Muscle of leg (tissue), 16 donors: ENCODE data around the gene TFPT. TPM values are rescaled to one million over a fixed set of nuclear protein-coding genes. Genes with fewer than 3 reads are reported as not detected.

Experiments used
- DNase-seq: peaks from one replicate; pipeline ENCODE4 v3.0.0; 2013
- H3K27ac ChIP-seq: one replicate; pipeline ENCODE4 v1.5.1; 2013; ENCODE audit warnings: mild to moderate bottlenecking, low read length, control low read depth
- H3K27me3 ChIP-seq: one replicate; pipeline ENCODE4 v1.6.1; 2013; ENCODE audit warnings: low read length; ENCODE audit not compliant: control insufficient read depth, insufficient read depth
- H3K36me3 ChIP-seq: one replicate; pipeline ENCODE4 v1.6.1; 2013; ENCODE audit warnings: low read length; ENCODE audit not compliant: control insufficient read depth, insufficient read depth
- H3K4me1 ChIP-seq: one replicate; pipeline ENCODE4 v1.6.1; 2013; ENCODE audit warnings: low read length; ENCODE audit not compliant: control insufficient read depth, insufficient read depth
- H3K4me3 ChIP-seq: one replicate; pipeline ENCODE4 v1.5.1; 2013; ENCODE audit warnings: low read length, control low read depth
- H3K9me3 ChIP-seq: replicated peaks from 2 replicates; pipeline ENCODE4 v1.6.1; 2013; ENCODE audit warnings: low read depth, low read length; ENCODE audit not compliant: control insufficient read depth
- WGBS: methylation state at CpG from one replicate; pipeline ENCODE4 v1.1.5; 2013; ENCODE audit warnings: missing lambda C conversion rate; ENCODE audit not compliant: insufficient coverage; 5-methylcytosine and 5-hydroxymethylcytosine counted together
- long read RNA-seq, 11 donors: transcript quantifications; one replicate each; lab custom pipeline, GENCODE V29; 2026
- polyA plus RNA-seq, 8 donors: library from polyadenylated mRNA; unstranded; fragments of 120-200 nt; gene quantifications; one replicate each; pipeline versions ENCODE4 v1.2.1 to v1.2.3, GENCODE V29; 2013; ENCODE audit warnings: inconsistent platforms in 1 of 8, low replicate concordance in 1 of 8; ENCODE audit not compliant: insufficient read length in 8 of 8, insufficient read depth in 1 of 8
- total RNA-seq: library from RNA; stranded (reverse); fragments of 120-200 nt; gene quantifications from one replicate; pipeline ENCODE4 v1.2.4, GENCODE V29; 2013

TFPT gene, protein sequence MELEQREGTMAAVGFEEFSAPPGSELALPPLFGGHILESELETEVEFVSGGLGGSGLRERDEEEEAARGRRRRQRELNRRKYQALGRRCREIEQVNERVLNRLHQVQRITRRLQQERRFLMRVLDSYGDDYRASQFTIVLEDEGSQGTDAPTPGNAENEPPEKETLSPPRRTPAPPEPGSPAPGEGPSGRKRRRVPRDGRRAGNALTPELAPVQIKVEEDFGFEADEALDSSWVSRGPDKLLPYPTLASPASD
- total RNA-seq = 16.6 TPM
- polyA plus RNA-seq = 10 to 100 TPM; 15.1 to 18.4 (median 17.1) TPM
- long read RNA-seq, donor 1, partial matches to known transcripts = 0 of 3 reads
- long read RNA-seq, donor 1, other reads (novel, unspliced or antisense) = 0 of 3 reads
- long read RNA-seq, donor 2 = 0 reads
- long read RNA-seq, donor 3, partial matches to known transcripts = 0 of 2 reads
- long read RNA-seq, donor 3, other reads (novel, unspliced or antisense) = 0 of 2 reads
- long read RNA-seq, donor 4, transcript TFPT-203 (6 exons, 1,205 nt) = major isoform, 5 of 5 reads
- long read RNA-seq, donor 4, partial matches to known transcripts = 0 of 5 reads
- long read RNA-seq, donor 4, other reads (novel, unspliced or antisense) = 0 of 5 reads
- long read RNA-seq, donor 5, transcript TFPT-203 (6 exons, 1,205 nt) = major isoform, 11 of 53 reads
- long read RNA-seq, donor 5, partial matches to known transcripts = 25 of 53 reads
- long read RNA-seq, donor 5, other reads (novel, unspliced or antisense) = 17 of 53 reads
- long read RNA-seq, donor 6, transcript TFPT-203 (6 exons, 1,205 nt) = major isoform, 14 of 19 reads
- long read RNA-seq, donor 6, partial matches to known transcripts = 5 of 19 reads
- long read RNA-seq, donor 6, other reads (novel, unspliced or antisense) = 0 of 19 reads
- long read RNA-seq, donor 7, partial matches to known transcripts = 0 of 4 reads
- long read RNA-seq, donor 7, other reads (novel, unspliced or antisense) = 0 of 4 reads
- long read RNA-seq, donor 8, partial matches to known transcripts = 48 of 55 reads
- long read RNA-seq, donor 8, other reads (novel, unspliced or antisense) = 5 of 55 reads
- long read RNA-seq, donor 9, transcript TFPT-203 (6 exons, 1,205 nt) = major isoform, 5 of 6 reads
- long read RNA-seq, donor 9, partial matches to known transcripts = 0 of 6 reads
- long read RNA-seq, donor 9, other reads (novel, unspliced or antisense) = 0 of 6 reads
- long read RNA-seq, donor 10, partial matches to known transcripts = 0 of 4 reads
- long read RNA-seq, donor 10, other reads (novel, unspliced or antisense) = 0 of 4 reads
- long read RNA-seq, donor 11, partial matches to known transcripts = 0 of 3 reads
- long read RNA-seq, donor 11, other reads (novel, unspliced or antisense) = 0 of 3 reads

DNA sequence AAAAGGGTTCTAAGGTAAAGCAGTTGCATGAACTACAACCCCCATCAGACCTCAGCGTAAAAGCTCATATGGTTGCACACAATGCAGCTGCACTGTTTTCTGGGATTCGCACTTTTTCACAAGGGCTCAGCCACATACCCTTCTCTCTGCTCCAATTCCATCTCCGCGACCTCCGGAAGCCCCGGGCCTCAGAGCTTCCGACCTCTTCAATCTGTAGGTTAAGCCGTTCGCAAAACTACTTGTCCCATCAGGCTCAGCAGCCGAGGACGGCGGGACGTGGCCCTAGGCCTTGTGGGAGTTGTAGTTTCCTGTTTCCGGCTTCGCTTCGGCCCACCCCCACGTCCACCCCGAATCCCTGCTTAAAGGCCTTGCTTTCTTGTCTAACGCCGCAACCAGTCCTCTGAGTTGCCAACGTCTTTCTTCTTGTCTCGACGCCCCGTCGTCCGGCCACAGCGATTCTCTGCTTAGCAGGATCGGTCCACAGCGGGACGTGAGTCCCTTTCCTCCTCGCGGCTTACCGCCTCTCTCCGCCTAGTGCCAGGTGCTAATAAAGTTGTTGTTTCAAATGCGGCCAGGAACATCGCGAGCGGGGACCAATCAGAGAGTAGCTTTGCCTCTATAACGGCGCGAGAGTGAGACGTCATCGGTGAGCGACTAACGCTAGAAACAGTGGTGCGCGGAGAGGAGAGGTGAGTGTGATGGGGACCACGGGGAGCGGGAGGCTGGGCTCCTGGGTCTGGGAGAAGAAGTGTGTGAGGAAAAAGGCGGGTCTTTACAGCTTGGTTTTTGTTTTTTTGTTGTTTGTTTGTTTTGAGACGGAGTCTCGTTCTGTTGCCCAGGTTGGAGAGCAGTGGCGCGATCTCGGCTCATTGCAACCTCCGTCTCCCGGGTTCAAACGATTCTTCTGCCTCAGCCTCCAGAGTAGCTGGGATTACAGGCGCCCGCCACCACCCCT is at the start of gene TFPT, which contains the start of gene PRPF31:
TFPT (minus strand) TSS at position 549 of the 955 bp plus-strand sequence; CDS start at position 161, 388 bp downstream.
PRPF31 (plus strand) TSS at position 646 of the 955 bp plus-strand sequence. CDS start 2,525 bp downstream, outside the sequence.
- under 1% methylated on average over 40 of the region's 60 CpGs for WGBS
- Histone ChIP-seq H3K4me3 (peak within 1 kb of the TSS; percentile 89), H3K27me3 (no peaks in the 10 kb centered on the region), H3K27ac (peak within 1 kb of the TSS; percentile 97), H3K9me3 (no peaks in the 10 kb centered on the region), H3K4me1 (peaks cover 19% of the 10 kb centered on the region), H3K36me3 (peaks cover 30% of the 10 kb centered on the region)
- peak; percentile 100 for DNase-seq

DNA sequence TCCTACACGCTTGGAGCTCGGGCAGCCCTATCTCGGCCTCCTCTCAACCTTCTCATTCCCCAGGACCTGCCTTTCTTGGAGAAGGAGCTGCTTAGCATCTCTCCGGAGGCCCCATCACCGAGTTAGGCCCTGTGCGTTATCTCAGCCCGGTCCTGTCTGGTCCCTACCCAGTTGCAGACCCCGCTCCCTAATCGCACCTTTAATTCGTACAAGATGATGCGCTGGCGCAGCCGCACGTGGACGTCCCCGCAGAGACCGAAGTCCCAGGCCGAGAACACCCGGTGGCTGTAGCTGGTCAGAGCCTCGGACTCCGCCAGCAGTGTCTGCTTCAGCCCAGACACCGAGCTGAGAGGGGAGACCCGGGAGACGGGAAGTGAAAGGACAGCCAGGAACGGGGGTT is 49.8 kb upstream of the TFPT start:
- no peak overlapping the region for H3K27ac ChIP-seq
- peaks cover 24% of the 10 kb centered on the region for H3K4me1 ChIP-seq
- no peak overlapping the region for H3K4me3 ChIP-seq
- no peak for DNase-seq
- H3K9me3 ChIP-seq = peaks cover 2% of the 10 kb centered on the region
- peaks cover 20% of the 10 kb centered on the region for H3K27me3 ChIP-seq
- no peaks in the 10 kb centered on the region for H3K36me3 ChIP-seq
- 87% methylated on average over 25 of the region's 25 CpGs for WGBS

GRCh38 chr19:54164369-54165068 is 49.1 kb upstream of the TFPT start:
- no peak for DNase-seq
- Histone ChIP-seq H3K4me3 (no peak overlapping the region), H3K36me3 (no peaks in the 10 kb centered on the region), H3K27ac (no peak overlapping the region), H3K27me3 (peaks cover 20% of the 10 kb centered on the region), H3K9me3 (peaks cover 2% of the 10 kb centered on the region), H3K4me1 (peaks cover 24% of the 10 kb centered on the region)
- 4% methylated on average over 35 of the region's 37 CpGs for WGBS

DNA sequence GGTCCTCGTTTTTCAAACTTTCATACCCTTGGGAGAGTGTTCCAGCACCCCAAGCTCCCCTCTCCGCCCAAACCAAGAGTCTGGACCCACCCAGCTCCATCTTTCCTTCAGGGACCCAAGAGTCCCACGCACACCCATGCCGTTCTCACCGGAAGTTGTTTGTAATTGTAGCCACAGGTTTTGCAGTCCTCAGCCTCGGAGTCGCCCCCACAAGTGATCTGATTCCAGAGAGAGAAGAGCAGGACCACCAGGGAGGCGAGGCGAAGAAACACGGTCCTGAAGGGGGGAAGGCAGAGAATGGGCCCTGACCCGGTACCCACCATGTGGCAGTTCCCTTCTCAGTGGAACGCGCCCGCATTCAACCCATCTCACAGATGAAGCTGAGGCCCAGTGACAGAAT is 47.4 kb upstream of the TFPT start:
- no peak overlapping the region for H3K4me3 ChIP-seq
- peaks cover 20% of the 10 kb centered on the region for H3K27me3 ChIP-seq
- peaks cover 2% of the 10 kb centered on the region for H3K9me3 ChIP-seq
- H3K27ac ChIP-seq = peak overlapping the region; percentile 35
- 51% methylated on average over 8 of the region's 14 CpGs for WGBS
- H3K36me3 ChIP-seq = peaks cover 8% of the 10 kb centered on the region
- H3K4me1 ChIP-seq = peaks cover 32% of the 10 kb centered on the region
- no peak for DNase-seq

GRCh38 chr19:54162241-54162805 is 46.9 kb upstream of the TFPT start:
- peak; percentile 84 for DNase-seq
- H3K36me3 ChIP-seq = peaks cover 13% of the 10 kb centered on the region
- peak overlapping the region; percentile 35 for H3K27ac ChIP-seq
- peaks cover 20% of the 10 kb centered on the region for H3K27me3 ChIP-seq
- WGBS = 3% methylated on average over 23 of the region's 35 CpGs
- H3K4me3 ChIP-seq = peak overlapping the region; percentile 32
- H3K9me3 ChIP-seq = peaks cover 2% of the 10 kb centered on the region
- peaks cover 32% of the 10 kb centered on the region for H3K4me1 ChIP-seq

- 33% methylated on average over 11 of the region's 13 CpGs for WGBS
- Histone ChIP-seq H3K27ac (peak overlapping the region; percentile 94), H3K9me3 (peaks cover 2% of the 10 kb centered on the region), H3K4me3 (no peak overlapping the region), H3K36me3 (peaks cover 26% of the 10 kb centered on the region), H3K27me3 (peaks cover 20% of the 10 kb centered on the region), H3K4me1 (peaks cover 32% of the 10 kb centered on the region)
- DNase-seq = peak; percentile 69
These were observed 45.4 kb upstream of the TFPT start for GRCh38 chr19:54160854-54161253.

DNA sequence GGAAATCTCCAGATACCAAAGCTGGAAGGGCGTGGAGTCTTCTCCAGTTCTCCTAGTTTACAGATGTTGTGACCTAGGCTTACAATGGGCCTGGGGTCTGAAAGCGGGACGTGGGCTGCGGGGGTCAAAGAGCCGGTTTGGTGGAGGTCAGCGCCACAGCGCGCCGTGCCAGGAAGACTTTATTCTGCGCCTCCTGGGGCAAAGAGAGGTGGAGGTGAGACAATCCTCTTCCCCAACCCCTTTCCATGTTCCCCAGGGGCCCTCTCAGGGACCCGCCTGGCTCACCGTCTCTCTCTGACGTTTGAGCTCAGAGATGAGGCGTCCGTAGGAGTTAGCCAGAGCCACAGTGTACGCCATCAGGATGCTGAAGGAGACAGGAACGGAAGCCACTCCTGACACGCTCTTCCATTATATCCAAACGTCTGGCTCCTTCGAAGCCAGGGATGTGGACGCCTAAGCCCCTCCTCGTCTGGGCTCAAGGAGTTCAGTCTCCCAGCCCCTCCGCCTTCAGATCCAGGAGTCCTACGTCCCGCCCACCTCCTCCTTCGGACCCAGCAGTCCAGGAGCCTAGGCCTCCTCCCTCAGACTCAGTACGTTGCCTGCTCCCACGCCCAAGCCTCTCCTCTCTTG is 44.8 kb upstream of the TFPT start:
- peak overlapping the region; percentile 64 for H3K4me3 ChIP-seq
- H3K27ac ChIP-seq = peak overlapping the region; percentile 94
- H3K36me3 ChIP-seq = peaks cover 31% of the 10 kb centered on the region
- H3K9me3 ChIP-seq = peaks cover 2% of the 10 kb centered on the region
- H3K4me1 ChIP-seq = peaks cover 32% of the 10 kb centered on the region
- H3K27me3 ChIP-seq = peaks cover 19% of the 10 kb centered on the region
- WGBS = 1% methylated on average over 19 of the region's 28 CpGs
- peak; percentile 65 for DNase-seq
